Vagina (tissue), 1 donor: ENCODE measurements around the gene CBFB. TPM values are rescaled to one million over a fixed set of nuclear protein-coding genes. Genes with fewer than 3 reads are reported as not detected.

Experiments
- small RNA-seq: library from RNA; depleted of rRNA; stranded (forward); fragments of <200 nt; gene quantifications from one replicate; pipeline ENCODE3, GENCODE V24; 2016
- total RNA-seq: library from RNA; depleted of rRNA; stranded (reverse); fragments of >200 nt; gene quantifications from one replicate; pipeline ENCODE4 v1.2.3, GENCODE V29; 2016

Gene CBFB
- total RNA-seq, 1 donor from 2014 or later = 33.9 TPM

Small RNAs within 50 kb of the gene (small RNA-seq; reads per million reads assigned to genes)
- not detected for gene RN7SL543P

Other genes with a start within 250 kb of the CBFB start
- not detected for gene TERB1, start 227.6 kb upstream of the CBFB start, total RNA-seq
- gene NAE1, start 198.2 kb upstream of the CBFB start, total RNA-seq = 30.0 TPM
- not detected for gene CA7, start 184.7 kb upstream of the CBFB start, total RNA-seq
- gene PDP2, start 148.6 kb upstream of the CBFB start, total RNA-seq = 14.0 TPM
- 0.25 TPM for gene CDH16, start 110.3 kb upstream of the CBFB start, total RNA-seq
- 49.1 TPM for gene RRAD, start 103.6 kb upstream of the CBFB start, total RNA-seq
- gene CIAO2B, start 94.7 kb upstream of the CBFB start, total RNA-seq = 105 TPM
- gene CES2, start 93.6 kb upstream of the CBFB start, total RNA-seq = 55.7 TPM
- gene CES3, start 67.9 kb upstream of the CBFB start, total RNA-seq = 0.98 TPM
- 12.5 TPM for gene CES4A, start 40.6 kb upstream of the CBFB start, total RNA-seq
- gene PHAF1, start 80.8 kb downstream of the CBFB start, total RNA-seq = 23.3 TPM
- gene B3GNT9, start 121.8 kb downstream of the CBFB start, total RNA-seq = 12.8 TPM
- 22.3 TPM for gene TRADD, start 130.8 kb downstream of the CBFB start, total RNA-seq
- 31.4 TPM for gene FBXL8, start 130.8 kb downstream of the CBFB start, total RNA-seq
- 54.3 TPM for gene HSF4, start 135.6 kb downstream of the CBFB start, total RNA-seq
- gene NOL3, start 141.4 kb downstream of the CBFB start, total RNA-seq = 19.2 TPM
- gene MATCAP1, start 154.8 kb downstream of the CBFB start, total RNA-seq = 17.4 TPM
- 2.5 TPM for gene EXOC3L1, start 161.0 kb downstream of the CBFB start, total RNA-seq
- gene E2F4, start 163.0 kb downstream of the CBFB start, total RNA-seq = 78.1 TPM
- gene ELMO3, start 170.0 kb downstream of the CBFB start, total RNA-seq = 21.6 TPM
- gene TMEM208, start 198.0 kb downstream of the CBFB start, total RNA-seq = 48.9 TPM
- 17.2 TPM for gene FHOD1, start 218.3 kb downstream of the CBFB start, total RNA-seq
- 0.49 TPM for gene SLC9A5, start 219.8 kb downstream of the CBFB start, total RNA-seq